Mucosa of descending colon (tissue), 3 donors: Measurements from ENCODE around the gene C17orf78. TPM values are rescaled to one million over a fixed set of nuclear protein-coding genes. Genes with fewer than 3 reads are reported as not detected.

Experiments used
- ATAC-seq: fragments of 200-7000 bp; cut with Tn5 transposase; one replicate; pipeline ENCODE4 v1.9.1; 2020; ENCODE audit warnings: mild to moderate bottlenecking, moderate library complexity
- DNase-seq, 3 donors: peaks; one replicate each; pipeline ENCODE4 v3.0.0-alpha.2; 2020
- H3K36me3 ChIP-seq: fragments of 200-600 bp; one replicate; pipeline ENCODE4 v1.8.0; 2021; ENCODE audit warnings: low read depth, mild to moderate bottlenecking
- H3K4me1 ChIP-seq: fragments of 200-600 bp; one replicate; pipeline ENCODE4 v1.8.0; 2021; ENCODE audit warnings: low read depth, mild to moderate bottlenecking
- H3K4me3 ChIP-seq: fragments of 200-600 bp; one replicate; pipeline ENCODE4 v1.8.0; 2021; ENCODE audit warnings: mild to moderate bottlenecking
- H3K9me3 ChIP-seq: fragments of 200-600 bp; one replicate; pipeline ENCODE4 v1.8.0; 2021; ENCODE audit warnings: mild to moderate bottlenecking
- CTCF ChIP-seq: fragments of 200-600 bp; IDR thresholded peaks from one replicate; pipeline ENCODE4 v1.8.0; 2022; ENCODE audit warnings: antibody characterized with exemption, mild to moderate bottlenecking
- intact Hi-C, 2 donors: fragments of 100-400 bp; cut with DNase I in 1 of 2; cut with micrococcal nuclease in 1 of 2; formaldehyde crosslinking; loops; one replicate each; pipeline versions ENCODE4 v1.11.0 to v1.11.1; 2022; cut with DNase I, micrococcal nuclease
- long read RNA-seq, 2 donors: library from polyadenylated mRNA; unstranded; transcript quantifications; one replicate each; pipeline ENCODE4 v2.0.0, GENCODE V29; 2019 to 2021
- total RNA-seq, 3 donors: library from RNA; stranded (reverse); fragmentation: NEBNext Ultra II Directional in 2 of 3; extraction: Animal tissue kit (Norgen Biotek cat#: 25700) in 2 of 3; gene quantifications; one replicate each; pipeline versions ENCODE4 v1.2.1 to v1.2.4, GENCODE V29; 2021 to 2023
- donor health status: DM: no; HTN: no; CAD: no; lungs with moderate emphysema.
- donor health status: DM: no; HTN: no; CAD: no.
- donor health status: DM: no; HTN: yes; CAD: no.

The C17orf78 gene
- total RNA-seq = not detected
- long read RNA-seq, donor 1 = 0 reads
- long read RNA-seq, donor 2 = 0 reads

DNA sequence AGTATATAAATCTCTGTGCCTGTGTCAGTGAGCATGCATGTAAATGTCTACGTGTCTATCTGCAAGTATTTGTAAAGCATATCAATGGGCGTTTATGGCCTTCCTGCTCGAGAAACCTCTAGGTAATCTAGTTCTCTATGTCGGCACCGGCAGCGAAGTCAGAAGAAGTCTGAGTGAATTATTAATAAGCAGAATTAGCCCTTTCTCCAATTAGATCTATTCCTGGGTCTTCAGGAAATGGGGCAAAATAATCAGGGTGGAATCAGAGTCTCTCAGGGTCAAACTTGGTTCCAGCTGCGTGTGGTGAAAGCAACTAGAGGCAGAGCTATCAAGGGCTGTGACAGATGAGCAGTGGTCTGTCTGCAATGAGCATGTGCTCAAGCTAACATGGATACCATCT is at the start of gene C17orf78:
C17orf78 (plus strand) TSS at position 280 of the 400 bp plus-strand sequence; CDS start at position 388, 108 bp downstream.
- Histone ChIP-seq H3K4me3 (no peak within 1 kb of the TSS), H3K36me3 (no peaks in the 10 kb centered on the region), H3K4me1 (no peaks in the 10 kb centered on the region), H3K9me3 (no peaks in the 10 kb centered on the region)
- TF ChIP-seq CTCF = no peak
- ATAC-seq (no peak), DNase-seq (no peak)
- intact Hi-C loops = no loop called here

- DNase-seq (no peak), ATAC-seq (no peak)
- TF ChIP-seq CTCF = no peak
- Histone ChIP-seq H3K9me3 (no peaks in the 10 kb centered on the region), H3K4me3 (no peak overlapping the region), H3K4me1 (no peaks in the 10 kb centered on the region), H3K36me3 (no peaks in the 10 kb centered on the region)
- intact Hi-C loops = no loop called here
Measured at GRCh38 chr17:37327341-37328090, 48.3 kb upstream of the C17orf78 start.

DNA sequence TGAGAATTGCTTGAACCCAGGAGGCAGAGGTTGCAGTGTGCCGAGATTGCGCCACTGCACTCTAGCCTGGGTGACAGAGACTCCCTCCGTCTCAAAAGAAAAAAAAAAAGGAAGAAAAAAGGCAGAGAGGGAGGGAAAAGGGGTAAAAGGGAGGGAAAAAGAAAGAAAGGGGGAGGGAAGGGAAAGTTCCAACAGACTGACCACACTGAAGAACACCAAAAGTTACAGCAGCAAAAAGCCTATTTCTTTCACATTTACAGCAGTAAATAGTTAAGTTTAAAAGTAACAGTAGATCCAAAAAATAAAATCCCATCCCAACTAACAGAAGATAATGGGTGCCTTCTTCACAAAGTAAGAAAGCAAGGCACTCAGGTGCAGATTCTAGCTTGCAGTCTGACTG is 36.9 kb upstream of the C17orf78 start:
- ATAC-seq = no peak
- DNase-seq = no peak
- Histone ChIP-seq H3K36me3 (no peaks in the 10 kb centered on the region), H3K4me1 (no peaks in the 10 kb centered on the region), H3K4me3 (no peak overlapping the region), H3K9me3 (no peaks in the 10 kb centered on the region)
- no peak for TF ChIP-seq CTCF
- intact Hi-C loops = no loop called here

GRCh38 chr17:37339321-37339720 is 36.5 kb upstream of the C17orf78 start:
- ATAC-seq = no peak
- no peak for DNase-seq
- no peak overlapping the region for H3K4me3 ChIP-seq
- intact Hi-C loops = no loop called here
- TF ChIP-seq CTCF = no peak
- H3K9me3 ChIP-seq = no peaks in the 10 kb centered on the region
- no peaks in the 10 kb centered on the region for H3K36me3 ChIP-seq
- no peaks in the 10 kb centered on the region for H3K4me1 ChIP-seq

GRCh38 chr17:37340804-37341203 is 35.0 kb upstream of the C17orf78 start:
- H3K36me3 ChIP-seq = no peaks in the 10 kb centered on the region
- DNase-seq (no peak), ATAC-seq (no peak)
- no peaks in the 10 kb centered on the region for H3K4me1 ChIP-seq
- no peak overlapping the region for H3K4me3 ChIP-seq
- H3K9me3 ChIP-seq = no peaks in the 10 kb centered on the region
- TF ChIP-seq CTCF = no peak
- intact Hi-C loops = no loop called here

DNA sequence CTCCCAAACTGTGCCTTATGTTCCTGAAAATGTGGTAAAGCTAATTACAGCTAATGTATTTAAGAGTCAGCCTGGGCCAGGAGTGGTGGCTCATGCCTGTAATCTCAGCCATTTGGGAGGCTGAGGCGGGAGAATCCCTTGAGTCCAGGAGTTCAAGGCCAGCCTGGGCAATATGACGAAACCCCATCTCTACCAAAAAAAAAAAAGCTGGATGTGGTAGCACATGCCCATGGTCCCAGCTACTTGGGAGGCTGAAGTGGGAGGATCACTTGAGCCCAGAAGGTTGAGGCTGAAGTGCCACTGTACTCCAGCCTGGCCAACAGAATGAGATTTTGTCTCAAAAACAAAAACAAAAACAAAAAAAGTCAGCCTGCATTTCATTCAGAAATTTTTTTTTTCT is 33.2 kb upstream of the C17orf78 start:
- intact Hi-C loops = no loop called here
- TF ChIP-seq CTCF = no peak
- Histone ChIP-seq H3K4me3 (no peak overlapping the region), H3K9me3 (no peaks in the 10 kb centered on the region), H3K4me1 (no peaks in the 10 kb centered on the region), H3K36me3 (no peaks in the 10 kb centered on the region)
- DNase-seq (no peak), ATAC-seq (no peak)
